GM10248 (cell line): ENCODE measurements around the gene HELZ.
"Not testable (repeated sequence)": the region's sequence is repeated elsewhere in the genome, so short reads cannot be mapped to it uniquely, and the experiment has no call there.

Source experiments
- CTCF ChIA-PET: fragments of 300-600 bp; sonication (Branson Sonifier 250); formaldehyde crosslinking; extraction: SDS; loops from one replicate; lab custom pipeline; 2021; ENCODE audit warnings: antibody characterized with exemption; lab: Yijun Ruan, JAX
- POLR2A ChIA-PET: fragments of 350-650 bp; sonication (Branson Sonifier 250); formaldehyde crosslinking; extraction: SDS; loops from one replicate; lab custom pipeline; 2020; ENCODE audit warnings: antibody characterized with exemption; lab: Yijun Ruan, JAX
- DNase-seq: peaks from one replicate; pipeline ENCODE4 v3.0.0; 2012; ENCODE audit errors: extremely low spot score
- TF ChIP-seq, protein P1 (sequence below): IDR thresholded peaks from 2 replicates; pipeline ENCODE4 v1.5.1; 2012; ENCODE audit warnings: mild to moderate bottlenecking, low read depth; ENCODE audit errors: extremely low read depth, missing control alignments, control extremely low read depth

HELZ gene

DNA sequence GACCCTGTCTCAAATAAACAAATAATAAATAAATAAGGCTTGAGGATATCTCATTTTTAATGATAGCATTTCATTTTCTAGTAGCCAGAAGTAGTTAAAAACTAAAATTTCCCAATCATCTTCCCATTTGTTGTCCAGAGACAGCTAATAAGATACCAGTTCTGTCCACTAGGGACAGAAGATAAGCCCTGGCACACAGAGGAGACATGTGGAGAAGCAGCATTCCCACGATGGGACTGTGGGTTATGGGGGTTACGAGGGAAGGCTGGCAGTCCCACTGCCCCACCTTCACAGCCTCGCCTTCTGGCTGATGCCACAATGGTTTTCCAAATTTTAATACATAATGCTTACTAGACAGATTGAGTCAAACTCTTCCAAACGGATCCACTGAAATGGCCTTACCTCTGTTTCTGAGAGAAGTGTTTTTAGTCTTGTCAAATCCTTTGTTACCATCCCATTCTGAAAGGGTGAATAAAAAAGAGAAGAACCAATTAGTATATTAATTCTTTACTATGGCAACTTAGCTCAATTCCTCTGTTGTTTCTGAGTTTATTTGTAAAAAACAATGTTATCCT is 44.2 kb downstream of the HELZ start:
- TF ChIP-seq, protein P1, sequence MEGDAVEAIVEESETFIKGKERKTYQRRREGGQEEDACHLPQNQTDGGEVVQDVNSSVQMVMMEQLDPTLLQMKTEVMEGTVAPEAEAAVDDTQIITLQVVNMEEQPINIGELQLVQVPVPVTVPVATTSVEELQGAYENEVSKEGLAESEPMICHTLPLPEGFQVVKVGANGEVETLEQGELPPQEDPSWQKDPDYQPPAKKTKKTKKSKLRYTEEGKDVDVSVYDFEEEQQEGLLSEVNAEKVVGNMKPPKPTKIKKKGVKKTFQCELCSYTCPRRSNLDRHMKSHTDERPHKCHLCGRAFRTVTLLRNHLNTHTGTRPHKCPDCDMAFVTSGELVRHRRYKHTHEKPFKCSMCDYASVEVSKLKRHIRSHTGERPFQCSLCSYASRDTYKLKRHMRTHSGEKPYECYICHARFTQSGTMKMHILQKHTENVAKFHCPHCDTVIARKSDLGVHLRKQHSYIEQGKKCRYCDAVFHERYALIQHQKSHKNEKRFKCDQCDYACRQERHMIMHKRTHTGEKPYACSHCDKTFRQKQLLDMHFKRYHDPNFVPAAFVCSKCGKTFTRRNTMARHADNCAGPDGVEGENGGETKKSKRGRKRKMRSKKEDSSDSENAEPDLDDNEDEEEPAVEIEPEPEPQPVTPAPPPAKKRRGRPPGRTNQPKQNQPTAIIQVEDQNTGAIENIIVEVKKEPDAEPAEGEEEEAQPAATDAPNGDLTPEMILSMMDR, result peak; percentile 8
- ChIA-PET CTCF (interaction anchor here (1.1 to 2.8 kb wide), 9 partner anchors 9 to 61 kb away, joined by 3 to 11 read pairs (median 6); no protein-coding TSS in a partner anchor), POLR2A (no interaction called here)
- DNase-seq, result no peak

DNA sequence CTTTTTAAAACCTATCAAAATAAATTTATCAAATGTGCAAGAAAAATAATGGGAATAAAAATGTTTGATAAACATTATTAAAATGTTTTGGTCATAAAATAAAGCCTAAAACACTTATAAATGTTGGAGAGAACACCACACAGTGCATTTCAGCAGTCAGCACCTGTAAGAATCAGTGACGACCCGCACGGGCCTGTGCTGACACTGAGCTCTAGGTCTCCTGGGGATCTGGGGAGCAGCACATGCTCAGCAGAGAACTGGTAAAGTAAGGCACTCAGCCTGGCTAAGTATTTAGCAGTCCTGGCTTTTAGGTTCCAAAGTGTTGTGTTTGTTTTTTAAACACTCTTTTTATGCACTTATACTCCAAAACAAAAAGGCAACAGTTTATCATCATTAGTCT is 46.9 kb downstream of the HELZ start:
- TF ChIP-seq, protein P1, result no peak
- ChIA-PET POLR2A (no interaction called here), CTCF (interaction anchor here (0.9 kb wide), 1 partner anchor 8 kb away, joined by 3 read pairs; no protein-coding TSS in a partner anchor)
- no peak for DNase-seq

- CTCF ChIA-PET, result interaction anchor here (1.0 to 1.2 kb wide), 2 partner anchors 22 to 27 kb away, joined by 3 read pairs; no protein-coding TSS in a partner anchor
- DNase-seq, POLR2A ChIA-PET: not testable (repeated sequence)
Measured at GRCh38 chr17:67197023-67197422, 48.0 kb downstream of the HELZ start.

- POLR2A ChIA-PET, result interaction anchor here (0.7 kb wide), 1 partner anchor 548 kb away, joined by 13 read pairs; no protein-coding TSS in a partner anchor
- TF ChIP-seq, protein P1, result no peak
Measured at GRCh38 chr17:67196422-67196821, 48.6 kb downstream of the HELZ start.

DNA sequence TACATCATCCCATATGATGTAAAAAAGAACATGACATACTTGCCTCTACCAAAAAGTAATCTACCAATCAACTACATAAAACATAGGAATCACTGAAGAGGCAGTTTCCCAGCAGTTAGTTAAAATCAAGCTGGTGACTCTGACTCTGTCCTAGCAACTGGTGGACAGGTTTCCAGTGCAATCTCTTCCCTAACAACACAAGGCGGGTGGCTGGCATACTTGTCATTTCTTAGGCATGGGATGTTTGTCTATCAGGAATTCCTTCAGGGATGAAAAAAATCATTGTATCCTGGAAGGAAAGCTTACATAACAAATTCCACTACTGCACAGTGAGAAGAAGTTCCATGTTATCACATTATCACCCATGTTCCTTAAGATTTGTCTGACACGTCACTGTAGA is 50.9 kb downstream of the HELZ start:
- ChIA-PET CTCF (interaction anchor here (1.2 to 1.7 kb wide), 5 partner anchors 13 to 99 kb away, joined by 3 to 8 read pairs (median 4); no protein-coding TSS in a partner anchor), POLR2A (no interaction called here)
- TF ChIP-seq, protein P1, result no peak
- DNase-seq, result no peak

More at GRCh38 chr17:67196422-67196821, 48.6 kb downstream of the HELZ start:
- DNase-seq, result no peak
- CTCF ChIA-PET, result interaction anchor here (1.2 kb wide), 2 partner anchors 13 to 23 kb away, joined by 3 to 4 read pairs; no protein-coding TSS in a partner anchor

GRCh38 chr17:67187927-67188326 is 57.1 kb downstream of the HELZ start:
- ChIA-PET CTCF (interaction anchor here (1.6 kb wide), 1 partner anchor 14 kb away, joined by 6 read pairs; no protein-coding TSS in a partner anchor), POLR2A (no interaction called here)
- TF ChIP-seq, protein P1, result no peak
- DNase-seq, result no peak

DNA sequence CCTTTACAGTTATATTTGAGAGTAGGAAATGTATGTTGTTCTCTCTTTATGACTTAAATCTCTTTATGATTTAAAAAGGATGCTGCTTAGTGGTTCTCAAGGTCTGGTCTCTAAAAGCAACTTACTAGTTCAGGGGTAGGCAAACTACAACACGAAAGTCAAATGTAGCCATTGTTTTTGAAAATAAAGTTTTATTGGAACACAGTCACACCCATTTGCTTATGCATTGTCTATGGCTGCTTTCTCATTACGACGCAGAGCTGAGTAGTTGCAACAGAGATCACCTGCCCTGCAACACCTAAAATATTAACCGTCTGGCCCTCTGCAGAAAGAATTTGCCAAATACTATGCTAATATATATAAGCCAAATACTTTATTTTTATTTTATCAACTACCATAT is 58.2 kb downstream of the HELZ start:
- no peak for DNase-seq
- TF ChIP-seq, protein P1, result no peak
- ChIA-PET CTCF (interaction anchor here (1.0 to 1.3 kb wide), 2 partner anchors 15 to 27 kb away, joined by 3 to 6 read pairs; no protein-coding TSS in a partner anchor), POLR2A (no interaction called here)
